Measurements from ENCODE around the gene HOMEZ.

GRCh38 chr14:23320584-23321571 is 34.9 kb upstream of the HOMEZ start, which contains the start of gene PABPN1:
- TF ChIP-seq POLR2A (IDR thresholded peaks at IDR 0.05; ENCODE audit: low read depth, low read length) = peak; percentile 92
- peak; percentile 93 for TF ChIP-seq POLR2AphosphoS5 (IDR thresholded peaks at IDR 0.05; ENCODE audit: low read depth, low read length)
- TF ChIP-seq PAX5 (IDR thresholded peaks at IDR 0.05; ENCODE audit: insufficient read depth, low read length, severe bottlenecking) = no peak

All from GM12891 (cell line).